SU-DHL-6 (cell line): ENCODE results near the gene SORBS2.

Source experiments
- H2AFZ ChIP-seq: fragments of 200-600 bp; sonication (generic); 2 replicates; pipeline ENCODE4 v1.6.1; 2014; ENCODE audit warnings: low read depth, mild to moderate bottlenecking, moderate library complexity, mixed read lengths, antibody characterized with exemption, low read length; ENCODE audit not compliant: severe bottlenecking
- H3F3A ChIP-seq: fragments of 200-600 bp; shearing (Covaris generic); 2 replicates; pipeline ENCODE4 v1.6.0; 2016; ENCODE audit warnings: antibody characterized with exemption, mild to moderate bottlenecking; ENCODE audit not compliant: insufficient read depth
- H3K27ac ChIP-seq: fragments of 200-600 bp; sonication (generic); 2 replicates; pipeline ENCODE4 v1.5.1; 2016; ENCODE audit warnings: low read depth, mild to moderate bottlenecking, low read length, moderate library complexity, mixed read lengths
- H3K27me3 ChIP-seq: fragments of 200-600 bp; sonication (generic), shearing (Covaris generic); 2 replicates; pipeline ENCODE4 v1.6.0; 2014; ENCODE audit warnings: mild to moderate bottlenecking, low read length
- H3K36me3 ChIP-seq: fragments of 200-600 bp; sonication (generic); 2 replicates; pipeline ENCODE4 v1.6.1; 2014; ENCODE audit warnings: mild to moderate bottlenecking, low read length, mixed read lengths
- H3K4me2 ChIP-seq: fragments of 300-600, 200-600 bp; shearing (Covaris generic), sonication (generic); 2 replicates; pipeline ENCODE4 v1.6.0; 2014; ENCODE audit warnings: low read length, low read depth, mild to moderate bottlenecking; ENCODE audit not compliant: poor library complexity, severe bottlenecking
- H3K4me3 ChIP-seq: fragments of 200-600 bp; sonication (generic); 2 replicates; pipeline ENCODE4 v1.5.1; 2014; ENCODE audit warnings: antibody characterized with exemption, low read length, mild to moderate bottlenecking, mixed read lengths; ENCODE audit not compliant: insufficient read depth, poor library complexity, severe bottlenecking
- H3K79me2 ChIP-seq: fragments of 200-600 bp; sonication (generic); 2 replicates; pipeline ENCODE4 v1.6.1; 2014; ENCODE audit warnings: mild to moderate bottlenecking, low read length, moderate library complexity; ENCODE audit not compliant: insufficient read depth
- H3K9ac ChIP-seq: fragments of 200-600 bp; sonication (generic); 2 replicates; pipeline ENCODE4 v1.7.0; 2014; ENCODE audit warnings: mild to moderate bottlenecking, low read length
- H3K9me2 ChIP-seq: fragments of 200-600 bp; sonication (generic); replicated peaks from 2 replicates; pipeline ENCODE4 v1.6.1; 2014; ENCODE audit warnings: low read length; ENCODE audit not compliant: insufficient read depth
- H3K9me3 ChIP-seq: fragments of 200-600 bp; sonication (generic); 2 replicates; pipeline ENCODE4 v1.6.1; 2014; ENCODE audit warnings: low read length, mixed read lengths; ENCODE audit not compliant: insufficient read depth
- H4K20me1 ChIP-seq: fragments of 200-600 bp; sonication (generic); 2 replicates; pipeline ENCODE4 v1.6.1; 2014; ENCODE audit warnings: low read depth, mild to moderate bottlenecking, antibody characterized with exemption, low read length, moderate library complexity, mixed read lengths
- EZH2phosphoT487 ChIP-seq: fragments of 200-600 bp; sonication (generic), shearing (Covaris generic); conservative IDR thresholded peaks from 2 replicates; pipeline ENCODE4 v1.6.1; 2018; ENCODE audit warnings: mild to moderate bottlenecking, antibody characterized with exemption, low read length, moderate library complexity, mixed read lengths
- TF ChIP-seq, protein P1 (sequence below): fragments of 200-600 bp; sonication (generic); IDR thresholded peaks from one replicate; pipeline ENCODE4 v1.5.1; 2017; ENCODE audit warnings: antibody characterized with exemption, mild to moderate bottlenecking, low read length, moderate library complexity; ENCODE audit not compliant: insufficient read depth, poor library complexity, severe bottlenecking

The SORBS2 gene

DNA sequence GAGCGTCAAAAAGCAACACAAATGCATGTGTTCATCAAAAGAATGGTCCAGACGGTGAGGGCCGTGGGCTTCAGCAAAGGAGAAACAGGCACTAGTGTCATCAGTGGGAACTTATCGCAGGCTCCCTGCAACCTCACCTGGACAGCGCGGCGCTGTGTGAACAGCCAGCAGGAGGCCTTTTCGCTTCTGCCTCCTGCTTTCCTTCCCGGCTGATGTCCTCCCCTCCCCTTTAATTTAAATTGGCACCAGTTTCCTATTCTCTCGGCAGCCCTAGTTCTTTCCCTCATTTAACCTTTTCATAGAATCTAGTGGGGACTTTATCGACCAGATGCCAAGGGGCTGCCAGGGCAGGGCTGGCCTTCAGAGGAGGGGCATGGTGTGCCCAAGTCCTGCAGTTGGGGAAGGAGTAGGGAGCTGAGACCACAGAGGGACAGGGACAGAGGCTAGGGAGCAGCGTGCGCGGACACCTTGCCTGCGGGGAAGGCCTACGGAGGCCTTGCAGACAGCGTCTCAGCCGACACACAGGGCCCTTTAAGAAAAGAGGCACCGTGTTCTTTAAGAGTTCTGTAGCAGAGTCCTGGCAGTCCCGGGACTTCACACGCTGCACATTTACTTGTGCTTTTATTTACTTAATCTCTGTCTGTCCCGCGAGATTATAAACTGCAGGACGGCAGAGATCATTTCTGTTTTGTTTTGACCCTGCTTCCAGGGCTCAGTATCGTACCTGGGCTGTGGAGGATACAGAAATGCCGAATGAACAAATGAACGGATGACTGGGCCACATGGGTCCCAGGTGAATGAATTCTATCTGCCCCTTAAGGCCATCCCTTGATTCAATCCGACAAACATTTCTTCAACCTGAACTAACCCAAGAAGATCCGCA lies 8.4 kb upstream of the SORBS2 start:
- Histone ChIP-seq H3K27me3 (no peaks in the 10 kb centered on the region), H4K20me1 (no peaks in the 10 kb centered on the region), H3K9me3 (no peaks in the 10 kb centered on the region), H3K9me2 (no peaks in the 10 kb centered on the region), H3K27ac (no peak overlapping the region), H3K4me3 (no peak overlapping the region), H3F3A (no peaks in the 10 kb centered on the region), H3K4me2 (no peak overlapping the region), H2AFZ (no peak overlapping the region), H3K36me3 (no peaks in the 10 kb centered on the region), H3K9ac (no peak overlapping the region), H3K79me2 (no peaks in the 10 kb centered on the region)
- TF ChIP-seq, protein P1, sequence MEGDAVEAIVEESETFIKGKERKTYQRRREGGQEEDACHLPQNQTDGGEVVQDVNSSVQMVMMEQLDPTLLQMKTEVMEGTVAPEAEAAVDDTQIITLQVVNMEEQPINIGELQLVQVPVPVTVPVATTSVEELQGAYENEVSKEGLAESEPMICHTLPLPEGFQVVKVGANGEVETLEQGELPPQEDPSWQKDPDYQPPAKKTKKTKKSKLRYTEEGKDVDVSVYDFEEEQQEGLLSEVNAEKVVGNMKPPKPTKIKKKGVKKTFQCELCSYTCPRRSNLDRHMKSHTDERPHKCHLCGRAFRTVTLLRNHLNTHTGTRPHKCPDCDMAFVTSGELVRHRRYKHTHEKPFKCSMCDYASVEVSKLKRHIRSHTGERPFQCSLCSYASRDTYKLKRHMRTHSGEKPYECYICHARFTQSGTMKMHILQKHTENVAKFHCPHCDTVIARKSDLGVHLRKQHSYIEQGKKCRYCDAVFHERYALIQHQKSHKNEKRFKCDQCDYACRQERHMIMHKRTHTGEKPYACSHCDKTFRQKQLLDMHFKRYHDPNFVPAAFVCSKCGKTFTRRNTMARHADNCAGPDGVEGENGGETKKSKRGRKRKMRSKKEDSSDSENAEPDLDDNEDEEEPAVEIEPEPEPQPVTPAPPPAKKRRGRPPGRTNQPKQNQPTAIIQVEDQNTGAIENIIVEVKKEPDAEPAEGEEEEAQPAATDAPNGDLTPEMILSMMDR, result no peak
- TF ChIP-seq EZH2phosphoT487, result no peak

DNA sequence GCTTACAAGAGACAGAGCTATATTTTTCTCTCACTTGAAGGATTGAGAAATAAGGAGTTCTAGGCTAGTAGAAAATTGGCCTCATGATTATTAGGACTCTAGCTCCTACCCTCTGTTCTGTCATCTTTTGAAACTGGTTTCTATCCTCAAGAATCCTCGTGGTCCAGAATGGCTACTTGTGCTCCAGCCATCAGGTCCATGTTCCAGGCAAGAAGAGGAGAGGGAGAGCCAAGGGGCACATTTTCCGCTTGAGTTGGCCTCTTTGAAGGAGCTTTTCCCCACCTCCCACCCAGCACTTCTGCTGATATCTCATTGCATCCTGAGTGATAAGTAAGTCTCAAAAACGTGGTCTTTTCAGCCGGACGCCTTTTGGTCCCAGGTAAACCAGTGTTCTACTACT lies 7.2 kb upstream of the SORBS2 start:
- Histone ChIP-seq H3K9ac (no peak overlapping the region), H3K4me3 (no peak overlapping the region), H3K4me2 (no peak overlapping the region), H3K36me3 (no peaks in the 10 kb centered on the region), H4K20me1 (no peaks in the 10 kb centered on the region), H2AFZ (no peak overlapping the region), H3K79me2 (no peaks in the 10 kb centered on the region), H3K9me3 (no peaks in the 10 kb centered on the region), H3F3A (no peaks in the 10 kb centered on the region), H3K9me2 (no peaks in the 10 kb centered on the region), H3K27me3 (no peaks in the 10 kb centered on the region), H3K27ac (no peak overlapping the region)
- TF ChIP-seq EZH2phosphoT487, result no peak
- TF ChIP-seq, protein P1, result no peak

GRCh38 chr4:185817403-185817818 lies 5.4 kb upstream of the SORBS2 start:
- H3K4me3 ChIP-seq, result no peak overlapping the region
- H3K9me3 ChIP-seq, result no peaks in the 10 kb centered on the region
- H3K27me3 ChIP-seq, result no peaks in the 10 kb centered on the region
- TF ChIP-seq EZH2phosphoT487, result no peak
- TF ChIP-seq, protein P1, result no peak
- H3K4me2 ChIP-seq, result no peak overlapping the region
- H4K20me1 ChIP-seq, result no peaks in the 10 kb centered on the region
- H3K9me2 ChIP-seq, result no peaks in the 10 kb centered on the region
- H3K27ac ChIP-seq, result no peak overlapping the region
- H3K79me2 ChIP-seq, result no peaks in the 10 kb centered on the region
- no peak overlapping the region for H2AFZ ChIP-seq
- no peaks in the 10 kb centered on the region for H3K36me3 ChIP-seq
- no peaks in the 10 kb centered on the region for H3F3A ChIP-seq
- H3K9ac ChIP-seq, result no peak overlapping the region
